Neural cell (in vitro differentiated cells): ENCODE measurements around the gene PRSS27.

Experiments used
- EP300 ChIP-seq: fragments of 450-650 bp; conservative IDR thresholded peaks from 2 replicates; pipeline ENCODE4 v1.6.1; 2014; ENCODE audit warnings: antibody characterized with exemption, mild to moderate bottlenecking, moderate library complexity; ENCODE audit not compliant: poor library complexity, severe bottlenecking
- EZH2 ChIP-seq: fragments of 200-600, 300-800 bp; shearing (Covaris generic), sonication (generic); IDR thresholded peaks from 2 replicates; pipeline ENCODE4 v1.6.1; 2014; ENCODE audit warnings: antibody characterized with exemption, low read length, borderline replicate concordance, mild to moderate bottlenecking; ENCODE audit not compliant: insufficient read depth, poor library complexity, severe bottlenecking
- MXI1 ChIP-seq: fragments of 450-650 bp; conservative IDR thresholded peaks from 2 replicates; pipeline ENCODE4 v1.6.1; 2014; ENCODE audit warnings: antibody characterized with exemption, mild to moderate bottlenecking; ENCODE audit not compliant: poor library complexity, severe bottlenecking
- POLR2AphosphoS5 ChIP-seq: IDR thresholded peaks from 2 replicates; pipeline ENCODE4 v1.6.1; 2012
- RAD21 ChIP-seq: fragments of 450-650 bp; conservative IDR thresholded peaks from 2 replicates; pipeline ENCODE4 v1.6.1; 2014; ENCODE audit warnings: antibody characterized with exemption, mild to moderate bottlenecking, moderate library complexity
- SMC3 ChIP-seq: fragments of 450-650 bp; conservative IDR thresholded peaks from 2 replicates; pipeline ENCODE4 v1.6.1; 2014; ENCODE audit warnings: antibody characterized with exemption, mild to moderate bottlenecking, moderate library complexity; ENCODE audit not compliant: poor library complexity
- TAF1 ChIP-seq: IDR thresholded peaks from 2 replicates; pipeline ENCODE4 v1.6.1; 2012; ENCODE audit warnings: low read depth
- TF ChIP-seq, protein P1 (sequence below): fragments of 450-650 bp; IDR thresholded peaks from 2 replicates; pipeline ENCODE4 v1.5.1; 2014; ENCODE audit warnings: antibody characterized with exemption, mild to moderate bottlenecking, moderate library complexity; ENCODE audit not compliant: poor library complexity, severe bottlenecking

DNA sequence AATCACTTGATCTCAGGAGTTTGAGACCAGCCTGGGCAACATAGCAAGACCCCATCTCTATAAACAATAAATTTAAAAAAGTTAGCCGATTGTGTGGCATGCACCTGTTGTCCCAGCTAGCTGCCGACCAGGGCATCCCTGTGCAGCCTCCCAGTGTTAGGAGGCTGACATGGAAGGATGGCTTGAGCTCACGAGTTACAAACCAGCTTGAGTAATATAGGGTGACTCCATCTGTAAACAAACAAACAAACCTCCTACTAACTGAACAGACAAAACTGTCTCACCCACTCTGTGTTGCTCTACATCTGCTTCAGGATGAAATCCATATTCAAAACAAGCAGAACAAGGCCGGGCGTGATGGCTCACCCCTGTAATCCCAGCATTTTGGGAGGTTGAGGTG, 6.9 kb upstream of the PRSS27 start:
- TF ChIP-seq SMC3 (no peak), TAF1 (no peak), EP300 (no peak), EZH2 (no peak), POLR2AphosphoS5 (no peak), RAD21 (no peak), MXI1 (no peak)
- TF ChIP-seq, protein P1, sequence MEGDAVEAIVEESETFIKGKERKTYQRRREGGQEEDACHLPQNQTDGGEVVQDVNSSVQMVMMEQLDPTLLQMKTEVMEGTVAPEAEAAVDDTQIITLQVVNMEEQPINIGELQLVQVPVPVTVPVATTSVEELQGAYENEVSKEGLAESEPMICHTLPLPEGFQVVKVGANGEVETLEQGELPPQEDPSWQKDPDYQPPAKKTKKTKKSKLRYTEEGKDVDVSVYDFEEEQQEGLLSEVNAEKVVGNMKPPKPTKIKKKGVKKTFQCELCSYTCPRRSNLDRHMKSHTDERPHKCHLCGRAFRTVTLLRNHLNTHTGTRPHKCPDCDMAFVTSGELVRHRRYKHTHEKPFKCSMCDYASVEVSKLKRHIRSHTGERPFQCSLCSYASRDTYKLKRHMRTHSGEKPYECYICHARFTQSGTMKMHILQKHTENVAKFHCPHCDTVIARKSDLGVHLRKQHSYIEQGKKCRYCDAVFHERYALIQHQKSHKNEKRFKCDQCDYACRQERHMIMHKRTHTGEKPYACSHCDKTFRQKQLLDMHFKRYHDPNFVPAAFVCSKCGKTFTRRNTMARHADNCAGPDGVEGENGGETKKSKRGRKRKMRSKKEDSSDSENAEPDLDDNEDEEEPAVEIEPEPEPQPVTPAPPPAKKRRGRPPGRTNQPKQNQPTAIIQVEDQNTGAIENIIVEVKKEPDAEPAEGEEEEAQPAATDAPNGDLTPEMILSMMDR = no peak
